ENCODE measurements around the gene SLC35E1.

- TF ChIP-seq POLR2A (IDR thresholded peaks at IDR 0.05) = no peak
- TF ChIP-seq, protein P1, sequence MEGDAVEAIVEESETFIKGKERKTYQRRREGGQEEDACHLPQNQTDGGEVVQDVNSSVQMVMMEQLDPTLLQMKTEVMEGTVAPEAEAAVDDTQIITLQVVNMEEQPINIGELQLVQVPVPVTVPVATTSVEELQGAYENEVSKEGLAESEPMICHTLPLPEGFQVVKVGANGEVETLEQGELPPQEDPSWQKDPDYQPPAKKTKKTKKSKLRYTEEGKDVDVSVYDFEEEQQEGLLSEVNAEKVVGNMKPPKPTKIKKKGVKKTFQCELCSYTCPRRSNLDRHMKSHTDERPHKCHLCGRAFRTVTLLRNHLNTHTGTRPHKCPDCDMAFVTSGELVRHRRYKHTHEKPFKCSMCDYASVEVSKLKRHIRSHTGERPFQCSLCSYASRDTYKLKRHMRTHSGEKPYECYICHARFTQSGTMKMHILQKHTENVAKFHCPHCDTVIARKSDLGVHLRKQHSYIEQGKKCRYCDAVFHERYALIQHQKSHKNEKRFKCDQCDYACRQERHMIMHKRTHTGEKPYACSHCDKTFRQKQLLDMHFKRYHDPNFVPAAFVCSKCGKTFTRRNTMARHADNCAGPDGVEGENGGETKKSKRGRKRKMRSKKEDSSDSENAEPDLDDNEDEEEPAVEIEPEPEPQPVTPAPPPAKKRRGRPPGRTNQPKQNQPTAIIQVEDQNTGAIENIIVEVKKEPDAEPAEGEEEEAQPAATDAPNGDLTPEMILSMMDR (IDR thresholded peaks at IDR 0.05) = no peak
Measured at GRCh38 chr19:16607819-16608218, 35.6 kb upstream of the SLC35E1 start.

Data from right lobe of liver (tissue), 4 donors.